SU-DHL-6 (cell line): ENCODE measurements around the gene RPS6KA3.

ENCODE experiments used
- H2AFZ ChIP-seq: fragments of 200-600 bp; sonication (generic); 2 replicates; pipeline ENCODE4 v1.6.1; 2014; ENCODE audit warnings: low read depth, mild to moderate bottlenecking, moderate library complexity, mixed read lengths, antibody characterized with exemption, low read length; ENCODE audit not compliant: severe bottlenecking
- H3F3A ChIP-seq: fragments of 200-600 bp; shearing (Covaris generic); 2 replicates; pipeline ENCODE4 v1.6.0; 2016; ENCODE audit warnings: antibody characterized with exemption, mild to moderate bottlenecking; ENCODE audit not compliant: insufficient read depth
- H3K27ac ChIP-seq: fragments of 200-600 bp; sonication (generic); 2 replicates; pipeline ENCODE4 v1.5.1; 2016; ENCODE audit warnings: low read depth, mild to moderate bottlenecking, low read length, moderate library complexity, mixed read lengths
- H3K27me3 ChIP-seq: fragments of 200-600 bp; sonication (generic), shearing (Covaris generic); 2 replicates; pipeline ENCODE4 v1.6.0; 2014; ENCODE audit warnings: mild to moderate bottlenecking, low read length
- H3K36me3 ChIP-seq: fragments of 200-600 bp; sonication (generic); 2 replicates; pipeline ENCODE4 v1.6.1; 2014; ENCODE audit warnings: mild to moderate bottlenecking, low read length, mixed read lengths
- H3K4me2 ChIP-seq: fragments of 300-600, 200-600 bp; shearing (Covaris generic), sonication (generic); 2 replicates; pipeline ENCODE4 v1.6.0; 2014; ENCODE audit warnings: low read length, low read depth, mild to moderate bottlenecking; ENCODE audit not compliant: poor library complexity, severe bottlenecking
- H3K4me3 ChIP-seq: fragments of 200-600 bp; sonication (generic); 2 replicates; pipeline ENCODE4 v1.5.1; 2014; ENCODE audit warnings: antibody characterized with exemption, low read length, mild to moderate bottlenecking, mixed read lengths; ENCODE audit not compliant: insufficient read depth, poor library complexity, severe bottlenecking
- H3K79me2 ChIP-seq: fragments of 200-600 bp; sonication (generic); 2 replicates; pipeline ENCODE4 v1.6.1; 2014; ENCODE audit warnings: mild to moderate bottlenecking, low read length, moderate library complexity; ENCODE audit not compliant: insufficient read depth
- H3K9ac ChIP-seq: fragments of 200-600 bp; sonication (generic); 2 replicates; pipeline ENCODE4 v1.7.0; 2014; ENCODE audit warnings: mild to moderate bottlenecking, low read length
- H3K9me2 ChIP-seq: fragments of 200-600 bp; sonication (generic); replicated peaks from 2 replicates; pipeline ENCODE4 v1.6.1; 2014; ENCODE audit warnings: low read length; ENCODE audit not compliant: insufficient read depth
- H3K9me3 ChIP-seq: fragments of 200-600 bp; sonication (generic); 2 replicates; pipeline ENCODE4 v1.6.1; 2014; ENCODE audit warnings: low read length, mixed read lengths; ENCODE audit not compliant: insufficient read depth
- H4K20me1 ChIP-seq: fragments of 200-600 bp; sonication (generic); 2 replicates; pipeline ENCODE4 v1.6.1; 2014; ENCODE audit warnings: low read depth, mild to moderate bottlenecking, antibody characterized with exemption, low read length, moderate library complexity, mixed read lengths
- EZH2phosphoT487 ChIP-seq: fragments of 200-600 bp; sonication (generic), shearing (Covaris generic); conservative IDR thresholded peaks from 2 replicates; pipeline ENCODE4 v1.6.1; 2018; ENCODE audit warnings: mild to moderate bottlenecking, antibody characterized with exemption, low read length, moderate library complexity, mixed read lengths
- TF ChIP-seq, protein P1 (sequence below): fragments of 200-600 bp; sonication (generic); IDR thresholded peaks from one replicate; pipeline ENCODE4 v1.5.1; 2017; ENCODE audit warnings: antibody characterized with exemption, mild to moderate bottlenecking, low read length, moderate library complexity; ENCODE audit not compliant: insufficient read depth, poor library complexity, severe bottlenecking

The RPS6KA3 gene

DNA sequence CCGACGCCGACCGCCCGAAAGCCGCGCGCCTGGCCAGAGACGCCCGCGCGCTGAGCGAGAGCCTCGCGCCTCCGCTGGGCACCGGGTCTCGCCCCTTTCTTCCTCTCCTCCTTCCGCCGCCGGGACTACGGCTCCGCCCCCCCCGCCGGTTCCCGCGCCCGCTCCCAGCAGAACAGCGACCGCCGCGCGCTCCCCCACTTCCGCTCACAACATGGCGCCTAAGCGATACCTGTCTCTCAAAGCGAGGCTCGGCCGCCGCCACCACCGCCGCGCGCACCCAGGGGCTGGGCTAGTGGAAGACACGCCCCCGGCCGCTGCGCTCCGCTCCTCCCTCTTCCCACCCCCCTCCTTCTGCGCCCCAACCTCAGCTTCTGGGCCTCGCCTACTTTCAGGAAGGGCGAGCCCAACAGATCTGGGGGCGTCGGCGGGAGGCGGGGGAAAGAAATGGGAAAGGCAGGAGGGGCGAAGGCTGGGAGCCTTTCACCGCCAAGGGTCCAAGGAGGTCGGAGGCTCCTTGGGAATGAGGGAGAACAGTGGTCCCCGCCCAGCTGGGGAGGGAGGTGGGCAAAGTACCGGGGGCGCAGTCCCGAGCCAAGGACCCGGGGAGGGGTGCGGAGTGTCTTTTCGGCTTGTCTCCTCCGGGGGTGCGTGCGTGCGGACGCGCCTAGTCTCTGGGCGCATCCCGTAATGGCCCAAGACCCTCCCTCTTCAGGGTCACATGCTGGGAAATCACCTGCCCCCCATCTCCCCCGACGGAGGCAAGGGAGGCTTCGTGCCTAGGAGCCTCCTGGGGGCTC, at the start of gene RPS6KA3:
Gene RPS6KA3, minus strand, starts transcription at position 100 of the 797 bp plus-strand sequence. CDS start 277 bp downstream, outside the sequence.
- H3K27me3 ChIP-seq: no peaks in the 10 kb centered on the region
- no peaks in the 10 kb centered on the region for H3K36me3 ChIP-seq
- peak within 1 kb of the TSS; percentile 54 for H2AFZ ChIP-seq
- peak within 1 kb of the TSS; percentile 84 for H3K9ac ChIP-seq
- H3F3A ChIP-seq: 0 out of 2 replicates have a peak, but pooled peaks cover 3% of the 10 kb centered on the region
- H3K27ac ChIP-seq: no peak within 1 kb of the TSS
- peak within 1 kb of the TSS; percentile 96 for H3K4me3 ChIP-seq
- H4K20me1 ChIP-seq: peaks cover 12% of the 10 kb centered on the region; the same call in 1 of the 2 replicates
- peaks cover 26% of the 10 kb centered on the region; the same call in 1 of the 2 replicates for H3K79me2 ChIP-seq
- TF ChIP-seq, protein P1, sequence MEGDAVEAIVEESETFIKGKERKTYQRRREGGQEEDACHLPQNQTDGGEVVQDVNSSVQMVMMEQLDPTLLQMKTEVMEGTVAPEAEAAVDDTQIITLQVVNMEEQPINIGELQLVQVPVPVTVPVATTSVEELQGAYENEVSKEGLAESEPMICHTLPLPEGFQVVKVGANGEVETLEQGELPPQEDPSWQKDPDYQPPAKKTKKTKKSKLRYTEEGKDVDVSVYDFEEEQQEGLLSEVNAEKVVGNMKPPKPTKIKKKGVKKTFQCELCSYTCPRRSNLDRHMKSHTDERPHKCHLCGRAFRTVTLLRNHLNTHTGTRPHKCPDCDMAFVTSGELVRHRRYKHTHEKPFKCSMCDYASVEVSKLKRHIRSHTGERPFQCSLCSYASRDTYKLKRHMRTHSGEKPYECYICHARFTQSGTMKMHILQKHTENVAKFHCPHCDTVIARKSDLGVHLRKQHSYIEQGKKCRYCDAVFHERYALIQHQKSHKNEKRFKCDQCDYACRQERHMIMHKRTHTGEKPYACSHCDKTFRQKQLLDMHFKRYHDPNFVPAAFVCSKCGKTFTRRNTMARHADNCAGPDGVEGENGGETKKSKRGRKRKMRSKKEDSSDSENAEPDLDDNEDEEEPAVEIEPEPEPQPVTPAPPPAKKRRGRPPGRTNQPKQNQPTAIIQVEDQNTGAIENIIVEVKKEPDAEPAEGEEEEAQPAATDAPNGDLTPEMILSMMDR: no peak
- no peak for TF ChIP-seq EZH2phosphoT487
- H3K9me2 ChIP-seq: no peaks in the 10 kb centered on the region
- no peaks in the 10 kb centered on the region for H3K9me3 ChIP-seq
- H3K4me2 ChIP-seq: peak within 1 kb of the TSS; percentile 66

DNA sequence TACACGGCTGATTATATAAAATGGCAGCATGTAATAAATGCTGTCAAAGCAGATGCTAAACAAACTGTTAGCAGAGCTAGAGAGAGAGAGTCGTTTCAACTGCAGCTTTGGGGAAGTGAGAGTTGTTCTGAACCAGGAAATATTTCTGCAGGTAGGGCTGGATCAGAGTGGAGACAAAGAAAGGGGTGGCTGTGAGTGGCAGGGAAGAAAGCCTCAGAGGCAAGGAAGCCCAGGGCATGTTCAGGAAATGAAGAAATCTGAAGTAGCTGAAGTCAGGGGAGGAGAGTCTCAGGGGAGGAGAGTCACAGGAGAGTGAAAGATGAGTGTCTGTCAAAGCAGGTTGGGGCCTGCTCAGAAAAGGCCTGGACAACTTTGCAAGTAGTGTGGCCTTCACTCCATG, 48.4 kb upstream of the RPS6KA3 start:
- Histone ChIP-seq H3K4me3 (no peak overlapping the region), H3K9me3 (no peaks in the 10 kb centered on the region), H2AFZ (peak overlapping the region; percentile 41), H3K9me2 (no peaks in the 10 kb centered on the region), H4K20me1 (no peaks in the 10 kb centered on the region), H3K27me3 (no peaks in the 10 kb centered on the region), H3K36me3 (no peaks in the 10 kb centered on the region), H3K27ac (no peak overlapping the region), H3K4me2 (no peak overlapping the region), H3F3A (no peaks in the 10 kb centered on the region), H3K79me2 (no peaks in the 10 kb centered on the region), H3K9ac (no peak overlapping the region)
- TF ChIP-seq, protein P1: no peak
- TF ChIP-seq EZH2phosphoT487: no peak

DNA sequence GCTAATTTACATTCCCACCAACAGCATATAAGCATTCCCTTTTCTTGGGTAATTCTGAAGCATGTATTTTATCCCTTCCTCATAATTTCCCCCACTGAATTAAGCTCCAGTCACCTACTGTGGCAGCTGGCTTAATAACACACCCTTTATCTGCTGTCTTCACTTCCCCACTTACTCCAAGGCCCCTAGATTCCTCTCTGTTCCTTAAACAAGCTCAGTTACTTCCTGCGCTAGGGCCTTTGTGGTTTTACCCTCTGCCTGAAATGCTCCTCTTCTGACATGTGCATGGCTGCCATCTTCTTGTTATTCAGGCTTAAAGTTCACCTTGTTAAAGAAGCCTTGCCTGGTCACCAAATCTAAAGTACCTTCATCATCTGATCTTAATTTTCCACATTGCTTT, 47.2 kb upstream of the RPS6KA3 start:
- Histone ChIP-seq H2AFZ (no peak overlapping the region), H3K27me3 (no peaks in the 10 kb centered on the region), H3K9me3 (no peaks in the 10 kb centered on the region), H3K36me3 (no peaks in the 10 kb centered on the region), H3K9ac (no peak overlapping the region), H4K20me1 (no peaks in the 10 kb centered on the region), H3K79me2 (no peaks in the 10 kb centered on the region), H3K4me2 (no peak overlapping the region), H3K9me2 (no peaks in the 10 kb centered on the region), H3F3A (no peaks in the 10 kb centered on the region), H3K4me3 (no peak overlapping the region), H3K27ac (no peak overlapping the region)
- TF ChIP-seq, protein P1: no peak
- TF ChIP-seq EZH2phosphoT487: no peak
